Upper lobe of right lung (tissue), 1 donor: ENCODE measurements around the gene SPACA6. TPM values are rescaled to one million over a fixed set of nuclear protein-coding genes. Genes with fewer than 3 reads are reported as not detected.
A peak's percentile ranks its signal among the peaks of the same experiment; 100 is the strongest.

Experiments used
- ATAC-seq: fragments of 200-7000 bp; cut with Tn5 transposase; one replicate; pipeline ENCODE4 v1.9.1; 2020; ENCODE audit warnings: mild to moderate bottlenecking, moderate library complexity
- DNase-seq: peaks from one replicate; pipeline ENCODE4 v3.0.0-alpha.2; 2020
- H3K27ac ChIP-seq: fragments of 200-600 bp; one replicate; pipeline ENCODE4 v1.8.0; 2022
- H3K27me3 ChIP-seq: fragments of 200-600 bp; one replicate; pipeline ENCODE4 v1.8.0; 2022; ENCODE audit warnings: mild to moderate bottlenecking
- H3K36me3 ChIP-seq: fragments of 200-600 bp; one replicate; pipeline ENCODE4 v1.8.0; 2022
- H3K4me1 ChIP-seq: fragments of 200-600 bp; one replicate; pipeline ENCODE4 v1.8.0; 2022
- H3K4me3 ChIP-seq: fragments of 200-600 bp; one replicate; pipeline ENCODE4 v1.8.0; 2022; ENCODE audit warnings: mild to moderate bottlenecking
- H3K9me3 ChIP-seq: fragments of 200-600 bp; one replicate; pipeline ENCODE4 v1.8.0; 2022
- CTCF ChIP-seq: fragments of 200-600 bp; IDR thresholded peaks from one replicate; pipeline ENCODE4 v1.8.0; 2022; ENCODE audit warnings: antibody characterized with exemption
- intact Hi-C: fragments of 100-400 bp; cut with DNase I; formaldehyde crosslinking; loops from one replicate; pipeline ENCODE4 v1.11.0; 2022
- total RNA-seq: library from RNA; stranded (reverse); fragmentation: NEBNext Ultra II Directional; extraction: Animal tissue kit (Norgen Biotek cat#: 25700); gene quantifications from one replicate; pipeline ENCODE4 v1.2.1, GENCODE V29; 2021
- donor health status: DM: no; HTN: yes; CAD: no; lungs with severe emphysema.

The SPACA6 gene
- total RNA-seq, 1 donor from 2014 or later = 24.0 TPM

GRCh38 chr19:51722492-51722891 lies 29.4 kb downstream of the SPACA6 start:
- no peaks in the 10 kb centered on the region for H3K4me1 ChIP-seq
- H3K4me3 ChIP-seq = no peak overlapping the region
- H3K27me3 ChIP-seq = peaks cover 74% of the 10 kb centered on the region
- no peaks in the 10 kb centered on the region for H3K9me3 ChIP-seq
- H3K36me3 ChIP-seq = no peaks in the 10 kb centered on the region
- no peak overlapping the region for H3K27ac ChIP-seq
- ATAC-seq (no peak), DNase-seq (no peak)
- TF ChIP-seq CTCF = no peak
- intact Hi-C loops = no loop called here

GRCh38 chr19:51724543-51724942 lies 31.4 kb downstream of the SPACA6 start:
- Histone ChIP-seq H3K4me1 (no peaks in the 10 kb centered on the region), H3K9me3 (no peaks in the 10 kb centered on the region), H3K27me3 (peaks cover 65% of the 10 kb centered on the region), H3K36me3 (no peaks in the 10 kb centered on the region), H3K27ac (no peak overlapping the region), H3K4me3 (no peak overlapping the region)
- no peak for TF ChIP-seq CTCF
- ATAC-seq (no peak), DNase-seq (no peak)
- intact Hi-C loops = no loop called here

- Histone ChIP-seq H3K27me3 (peaks cover 49% of the 10 kb centered on the region), H3K9me3 (no peaks in the 10 kb centered on the region), H3K36me3 (no peaks in the 10 kb centered on the region), H3K4me1 (no peaks in the 10 kb centered on the region), H3K27ac (no peak overlapping the region), H3K4me3 (no peak overlapping the region)
- ATAC-seq (peak; percentile 66), DNase-seq (no peak)
- intact Hi-C loops = no loop called here
- TF ChIP-seq CTCF = no peak
Observed at GRCh38 chr19:51726049-51726448, 32.9 kb downstream of the SPACA6 start.

- no peak for TF ChIP-seq CTCF
- intact Hi-C loops = no loop called here
- Histone ChIP-seq H3K4me1 (no peaks in the 10 kb centered on the region), H3K4me3 (no peak overlapping the region), H3K36me3 (no peaks in the 10 kb centered on the region), H3K27me3 (peaks cover 36% of the 10 kb centered on the region), H3K27ac (no peak overlapping the region), H3K9me3 (no peaks in the 10 kb centered on the region)
- DNase-seq (no peak), ATAC-seq (no peak)
Observed at GRCh38 chr19:51727349-51727880, 34.3 kb downstream of the SPACA6 start.

- Histone ChIP-seq H3K4me1 (no peaks in the 10 kb centered on the region), H3K9me3 (no peaks in the 10 kb centered on the region), H3K4me3 (no peak overlapping the region), H3K27ac (no peak overlapping the region), H3K36me3 (no peaks in the 10 kb centered on the region), H3K27me3 (peaks cover 25% of the 10 kb centered on the region)
- TF ChIP-seq CTCF = no peak
- intact Hi-C loops = no loop called here
- no peak for ATAC-seq
- no peak for DNase-seq
Observed at GRCh38 chr19:51729781-51730180, 36.7 kb downstream of the SPACA6 start.
